ENCODE measurements around the gene MAG.

The MAG gene

DNA sequence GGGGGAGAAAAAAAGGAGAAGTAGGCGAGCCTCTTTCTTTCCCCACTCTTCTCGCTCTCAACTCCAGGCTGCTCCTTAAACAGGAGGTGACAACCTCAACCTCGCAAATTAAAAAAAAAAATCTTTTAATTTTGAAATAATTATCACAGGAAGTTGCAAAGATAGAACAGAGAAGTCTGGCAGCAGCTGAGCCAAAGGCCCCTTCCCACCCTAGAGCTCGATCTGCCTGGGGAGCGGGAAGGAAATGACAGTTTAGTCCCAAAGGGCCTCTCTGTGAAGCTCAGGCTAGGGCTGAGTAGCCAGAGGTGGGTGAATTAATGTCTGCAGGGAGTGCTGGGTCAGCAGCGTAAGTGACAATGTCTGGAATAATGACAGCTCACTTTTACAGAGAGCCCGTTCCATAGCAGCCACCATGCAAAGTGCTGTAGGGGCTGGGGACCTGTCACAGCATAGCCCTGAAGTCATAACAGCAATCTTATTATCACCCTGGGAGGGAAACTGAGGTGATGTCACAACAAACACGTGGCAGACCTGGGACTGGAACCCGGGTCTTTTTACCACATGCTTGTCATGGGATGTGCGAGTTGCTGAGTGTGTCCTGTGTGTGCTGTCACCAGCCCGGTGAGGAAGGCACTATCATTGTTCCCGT lies 28.2 kb downstream of the MAG start:
- DNase-seq, result no peak

- DNase-seq, result no peak
These were observed 29.3 kb downstream of the MAG start for GRCh38 chr19:35321291-35321690.

GRCh38 chr19:35322014-35322413 lies 30.1 kb downstream of the MAG start:
- DNase-seq, result no peak

GRCh38 chr19:35327642-35328041 lies 35.7 kb downstream of the MAG start:
- DNase-seq, result no peak

GRCh38 chr19:35328851-35329285 lies 36.9 kb downstream of the MAG start, which contains the start of gene CD22:
Gene CD22 (plus strand): TSS chr19:35329187. CDS start chr19:35332041, 2,854 bp downstream.
- no peak for DNase-seq

- DNase-seq, result no peak
These were observed 37.4 kb downstream of the MAG start for GRCh38 chr19:35329323-35329722.

DNA sequence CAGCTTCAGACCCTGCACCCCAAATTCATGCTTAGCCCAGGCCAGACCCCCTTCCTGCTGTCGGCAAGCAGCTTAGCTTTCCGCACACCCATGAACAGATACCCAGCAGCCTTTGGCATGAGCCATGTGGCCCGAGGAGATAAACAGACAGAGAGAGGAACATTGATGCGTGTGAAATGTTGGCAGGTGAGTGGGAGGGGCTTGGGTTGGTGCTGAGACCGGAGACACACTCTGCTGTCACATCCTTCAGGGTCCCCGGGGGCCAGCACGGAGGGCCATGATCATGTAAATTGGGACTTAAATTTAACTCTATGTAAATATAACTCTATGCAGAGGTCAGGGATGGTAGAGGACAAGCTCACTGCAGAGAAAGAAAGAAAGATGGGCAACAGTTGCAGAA lies 38.5 kb downstream of the MAG start:
- DNase-seq, result no peak

DNA sequence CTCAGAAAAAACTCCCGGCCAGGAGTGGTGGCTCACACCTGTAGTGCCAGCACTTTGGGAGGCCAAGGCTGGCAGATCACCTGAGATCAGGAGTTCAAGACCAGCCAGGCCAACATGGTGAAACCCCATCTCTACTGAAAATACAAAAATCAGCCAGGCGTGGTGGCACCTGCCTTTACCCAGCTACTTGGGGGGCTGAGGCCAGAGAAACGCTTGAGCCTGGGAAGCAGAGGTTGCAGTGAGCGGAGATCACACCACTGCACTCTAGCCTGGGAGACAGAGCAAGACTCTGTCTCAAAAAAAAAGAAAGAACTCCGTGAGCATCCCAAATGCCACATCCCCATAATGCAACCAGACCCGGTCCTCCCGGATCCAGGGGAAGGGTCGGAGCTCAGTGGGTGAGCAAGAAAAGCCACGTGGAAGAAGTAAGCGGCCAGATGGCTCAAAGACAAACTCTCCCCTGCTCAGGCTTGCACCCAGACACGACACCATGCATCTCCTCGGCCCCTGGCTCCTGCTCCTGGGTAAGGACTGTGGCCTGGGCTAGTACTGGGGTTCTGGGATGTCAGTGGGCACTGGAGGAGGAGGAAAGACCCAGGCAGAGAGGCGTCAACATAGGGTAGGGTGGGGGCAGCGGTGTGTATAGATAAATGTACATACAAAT lies 39.7 kb downstream of the MAG start:
- DNase-seq, result no peak

- DNase-seq, result no peak
These were observed 40.9 kb downstream of the MAG start for GRCh38 chr19:35332817-35333216.

- no peak for DNase-seq
These were observed 42.3 kb downstream of the MAG start for GRCh38 chr19:35334144-35334753.

DNA sequence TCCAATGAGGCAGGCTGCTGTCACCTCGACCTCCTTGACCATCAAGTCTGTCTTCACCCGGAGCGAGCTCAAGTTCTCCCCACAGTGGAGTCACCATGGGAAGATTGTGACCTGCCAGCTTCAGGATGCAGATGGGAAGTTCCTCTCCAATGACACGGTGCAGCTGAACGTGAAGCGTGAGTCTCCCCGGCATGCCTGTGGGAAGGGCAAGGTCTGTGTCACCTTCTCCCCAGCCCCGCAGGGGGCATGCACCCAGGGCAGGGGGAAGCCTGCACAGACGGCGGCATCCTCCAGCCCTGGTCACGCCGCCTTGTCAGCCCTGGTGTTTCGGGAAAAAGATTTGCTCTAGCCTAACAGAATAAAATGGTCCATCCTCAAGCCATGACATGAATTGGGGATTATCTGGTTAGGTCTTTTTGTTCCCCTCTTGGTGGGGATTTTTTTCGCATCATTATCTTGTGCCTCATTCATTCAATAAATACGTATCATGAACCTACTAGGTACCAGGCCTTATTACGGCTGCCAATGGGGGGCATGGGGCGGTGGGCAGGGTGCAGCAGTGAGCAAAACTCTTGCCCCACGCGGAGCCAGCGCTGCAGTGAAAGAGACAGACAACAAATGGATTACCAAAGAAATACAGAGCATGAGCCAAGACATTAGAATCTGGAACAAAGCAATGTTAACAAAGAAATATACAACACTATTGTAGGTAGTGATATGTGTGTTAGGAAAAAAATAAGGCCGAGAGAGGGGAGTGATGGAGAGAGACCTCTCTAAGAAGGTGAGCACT lies 44.4 kb downstream of the MAG start:
- no peak for DNase-seq

- DNase-seq, result no peak
These were observed 45.4 kb downstream of the MAG start for GRCh38 chr19:35337097-35337983.

DNA sequence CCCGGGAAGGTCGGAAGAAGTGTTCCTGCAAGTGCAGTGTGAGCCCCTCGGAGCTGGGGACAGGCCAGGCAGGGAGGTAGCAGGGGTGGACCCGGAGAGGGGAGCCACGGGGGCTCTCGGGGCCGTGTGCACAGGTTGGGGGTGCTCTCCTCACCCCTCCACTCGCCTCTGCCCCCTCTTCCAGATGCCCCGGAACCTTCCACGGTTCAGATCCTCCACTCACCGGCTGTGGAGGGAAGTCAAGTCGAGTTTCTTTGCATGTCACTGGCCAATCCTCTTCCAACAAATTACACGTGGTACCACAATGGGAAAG lies 46.0 kb downstream of the MAG start:
- DNase-seq, result no peak

- no peak for DNase-seq
These were observed 48.5 kb downstream of the MAG start for GRCh38 chr19:35340431-35340830.

DNA sequence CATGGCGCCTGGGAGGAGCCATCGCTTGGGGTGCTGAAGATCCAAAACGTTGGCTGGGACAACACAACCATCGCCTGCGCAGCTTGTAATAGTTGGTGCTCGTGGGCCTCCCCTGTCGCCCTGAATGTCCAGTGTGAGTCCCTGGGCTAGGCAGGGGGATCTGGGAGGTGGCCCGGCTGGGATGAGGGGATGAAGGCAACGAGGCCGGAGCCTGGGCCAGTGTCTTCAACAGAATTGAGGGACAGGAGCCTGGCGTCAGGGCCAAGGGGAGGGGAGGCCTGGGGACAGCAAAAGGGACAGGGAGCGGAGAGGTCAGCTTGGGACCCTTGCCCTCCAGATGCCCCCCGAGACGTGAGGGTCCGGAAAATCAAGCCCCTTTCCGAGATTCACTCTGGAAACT lies 49.0 kb downstream of the MAG start:
- DNase-seq, result no peak

DNA sequence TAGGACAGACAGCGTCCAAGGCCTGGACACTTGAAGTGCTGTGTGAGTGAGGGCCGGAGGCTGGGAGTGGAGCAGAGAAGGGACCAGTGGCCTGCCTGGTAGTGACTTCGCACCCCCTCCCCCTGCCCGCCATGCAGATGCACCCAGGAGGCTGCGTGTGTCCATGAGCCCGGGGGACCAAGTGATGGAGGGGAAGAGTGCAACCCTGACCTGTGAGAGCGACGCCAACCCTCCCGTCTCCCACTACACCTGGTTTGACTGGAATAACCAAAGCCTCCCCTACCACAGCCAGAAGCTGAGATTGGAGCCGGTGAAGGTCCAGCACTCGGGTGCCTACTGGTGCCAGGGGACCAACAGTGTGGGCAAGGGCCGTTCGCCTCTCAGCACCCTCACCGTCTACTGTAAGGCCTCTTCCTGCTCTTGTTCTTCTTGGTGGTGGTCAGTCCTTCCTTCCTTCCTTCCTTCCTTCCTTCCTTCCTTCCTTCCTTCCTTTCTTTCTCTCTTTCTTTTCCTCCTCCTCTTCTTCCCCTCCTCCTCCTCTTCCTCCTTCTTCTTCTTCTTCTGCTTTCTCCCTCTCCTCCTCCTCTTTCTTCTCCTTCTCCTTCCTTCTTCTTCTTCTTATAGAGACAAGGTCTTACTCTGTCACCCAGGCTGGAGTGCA lies 49.7 kb downstream of the MAG start:
- no peak for DNase-seq

GRCh38 chr19:35342430-35342829 lies 50.5 kb downstream of the MAG start:
- DNase-seq, result no peak

DNA sequence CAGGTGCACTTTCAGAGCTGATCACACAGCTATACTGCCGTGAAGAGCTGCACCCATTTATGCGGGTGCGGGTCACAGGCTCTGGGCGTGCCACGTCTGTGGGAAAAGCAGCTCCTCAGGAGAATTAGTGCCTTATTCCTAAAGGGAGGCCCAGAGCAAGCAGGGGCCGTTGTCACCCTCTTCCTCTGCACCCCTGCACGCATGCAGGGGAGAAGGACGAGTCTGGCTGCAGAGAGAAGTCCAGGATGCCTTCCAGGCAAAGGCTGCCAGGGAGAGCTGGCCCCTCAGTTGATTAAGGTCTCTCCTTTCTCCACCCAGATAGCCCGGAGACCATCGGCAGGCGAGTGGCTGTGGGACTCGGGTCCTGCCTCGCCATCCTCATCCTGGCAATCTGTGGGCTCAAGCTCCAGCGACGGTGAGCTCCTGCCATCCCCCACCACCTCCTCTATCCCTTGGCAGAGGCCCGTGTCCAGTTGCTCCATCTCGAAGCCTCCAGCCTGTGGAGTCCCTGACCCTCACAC lies 52.6 kb downstream of the MAG start:
- no peak for DNase-seq

DNA sequence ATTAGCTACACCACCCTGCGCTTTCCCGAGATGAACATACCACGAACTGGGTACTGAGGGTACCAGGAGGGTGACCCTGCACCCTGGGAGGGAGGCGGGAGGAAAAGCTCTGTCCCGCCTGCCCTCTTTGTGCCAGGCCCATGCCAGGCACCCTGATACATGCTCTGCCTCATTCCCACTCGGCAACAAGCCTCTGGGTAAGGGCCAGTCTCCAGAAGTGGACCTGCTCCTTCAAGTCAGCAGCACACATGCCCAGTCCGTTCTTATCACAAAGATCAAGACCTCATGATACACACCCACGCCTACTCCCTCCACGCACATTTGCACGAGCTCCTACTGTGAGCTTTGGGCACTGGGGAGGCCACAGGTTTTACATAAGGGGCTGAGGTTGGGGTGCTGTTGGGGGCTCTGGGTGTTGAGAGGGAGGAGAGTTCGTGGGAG lies 53.7 kb downstream of the MAG start:
- DNase-seq, result no peak

GRCh38 chr19:35346193-35347052 lies 54.5 kb downstream of the MAG start:
- no peak for DNase-seq
